GM18858 (cell line): ENCODE measurements around the gene PBX3.

Experiments used
- ATAC-seq: cut with Tn5 transposase; IDR thresholded peaks from one replicate; pipeline ENCODE4 v1.9.1; 2021; ENCODE audit not compliant: unreplicated experiment

Gene PBX3

GRCh38 chr9:125932012-125932411 lies 184.8 kb downstream of the PBX3 start:
- ATAC-seq: no peak

DNA sequence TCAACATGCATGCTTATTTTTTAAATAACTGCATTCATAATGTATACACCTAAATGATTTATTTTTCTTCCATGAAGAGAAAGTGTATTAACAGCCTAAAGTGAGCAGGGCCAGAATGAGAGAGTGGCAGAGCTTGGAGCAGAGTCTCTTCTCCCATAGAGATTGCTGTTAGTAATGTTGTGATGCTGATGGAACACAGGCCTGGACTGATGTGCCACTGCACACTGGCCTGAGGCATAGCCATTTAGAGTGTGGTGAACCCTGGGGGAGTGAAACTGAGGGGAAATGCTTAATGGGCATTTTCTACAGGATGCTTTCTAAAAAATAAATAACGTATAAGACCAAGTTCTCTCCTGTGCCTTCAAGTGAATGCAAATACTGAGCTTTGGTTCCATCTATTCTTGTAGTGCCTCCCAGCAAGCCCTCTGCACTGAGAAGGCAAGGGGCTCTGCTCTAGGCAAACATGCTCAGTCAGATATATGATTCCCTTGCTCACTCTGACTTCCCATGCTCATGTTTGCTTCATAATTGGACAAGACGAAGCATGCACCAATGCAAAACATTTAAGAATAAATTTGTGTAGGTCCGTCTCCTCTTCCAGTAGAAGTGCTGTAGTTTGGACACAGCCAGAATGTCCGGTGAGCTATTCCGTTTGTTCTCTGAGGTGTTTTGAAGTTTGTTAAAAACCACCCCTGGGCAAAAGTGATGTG lies 185.7 kb downstream of the PBX3 start:
- no peak for ATAC-seq

- no peak for ATAC-seq
These were observed 195.0 kb downstream of the PBX3 start for GRCh38 chr9:125942125-125942524.

DNA sequence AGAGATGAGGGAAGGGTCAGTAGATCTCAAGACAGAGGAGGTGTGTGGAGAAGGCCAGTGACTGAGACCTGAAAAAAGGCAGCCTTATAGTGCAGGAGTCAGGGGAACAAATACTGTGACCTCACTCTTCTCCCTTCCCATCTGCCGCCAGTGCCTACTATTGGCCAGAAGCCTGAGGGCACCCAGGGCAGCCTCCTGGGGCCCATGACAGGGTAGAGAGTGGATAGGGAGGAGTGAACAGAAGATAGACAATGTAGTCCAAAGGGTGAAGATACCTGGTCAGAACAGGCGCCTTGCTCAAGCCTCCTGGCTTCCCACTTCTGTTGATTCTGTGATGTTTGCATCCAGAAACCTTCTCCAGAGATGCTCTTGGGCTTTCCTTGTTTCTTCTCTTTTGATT lies 196.7 kb downstream of the PBX3 start:
- ATAC-seq: no peak

DNA sequence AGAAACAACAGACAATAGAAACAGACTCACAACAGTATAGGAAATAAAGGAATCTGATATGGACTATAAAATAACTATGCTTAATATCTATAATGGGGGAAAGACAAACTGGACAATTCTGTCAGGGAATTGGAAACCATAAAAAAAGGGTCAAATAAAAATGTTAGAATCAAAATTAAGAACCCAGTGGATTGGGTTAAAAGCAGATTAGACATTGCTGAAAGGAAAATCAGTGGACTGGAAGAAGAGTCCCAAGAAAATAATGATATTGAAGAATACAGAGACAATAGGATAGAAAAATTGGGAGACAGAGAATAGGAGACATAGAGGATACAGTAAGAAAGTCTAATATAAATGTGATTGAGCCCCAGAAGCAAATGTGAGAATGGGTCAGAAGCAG lies 199.2 kb downstream of the PBX3 start:
- ATAC-seq: no peak

GRCh38 chr9:125948887-125949596 lies 201.9 kb downstream of the PBX3 start:
- no peak for ATAC-seq

GRCh38 chr9:125949703-125950460 lies 202.7 kb downstream of the PBX3 start:
- no peak for ATAC-seq

GRCh38 chr9:125950880-125951471 lies 203.8 kb downstream of the PBX3 start:
- no peak for ATAC-seq

DNA sequence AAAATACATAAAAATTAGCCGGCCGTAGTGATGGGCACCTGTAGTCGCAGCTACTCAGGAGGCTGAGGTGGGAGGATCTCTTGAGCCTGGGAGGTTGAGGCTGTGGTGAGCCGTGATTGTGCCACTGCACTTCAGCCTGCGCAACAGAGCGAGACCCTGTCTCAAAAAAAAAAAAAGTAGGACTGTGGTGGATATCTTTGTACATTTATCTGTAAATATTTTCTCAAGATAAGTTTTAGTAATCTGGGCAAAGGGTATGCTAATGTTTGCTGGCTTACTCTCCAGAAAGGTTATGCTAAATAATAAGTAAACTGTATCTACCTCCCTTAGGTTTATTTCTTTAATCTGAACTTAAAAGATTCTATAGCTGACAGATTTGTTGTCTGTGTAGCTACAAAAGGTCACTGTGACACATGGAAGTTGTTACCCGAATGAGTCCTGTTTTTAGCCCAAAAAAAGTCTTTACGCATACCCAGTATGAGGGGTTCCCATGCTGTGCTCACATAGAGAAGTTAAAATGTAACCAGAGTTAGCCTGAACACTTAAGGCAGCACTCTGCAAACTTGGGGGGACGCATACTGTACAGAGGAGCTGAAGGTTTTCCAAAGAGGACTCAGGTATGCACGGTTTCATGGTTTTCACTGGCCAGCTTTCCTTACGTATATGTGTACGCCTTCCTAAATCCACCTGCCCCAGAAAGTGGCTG lies 206.3 kb downstream of the PBX3 start:
- no peak for ATAC-seq

DNA sequence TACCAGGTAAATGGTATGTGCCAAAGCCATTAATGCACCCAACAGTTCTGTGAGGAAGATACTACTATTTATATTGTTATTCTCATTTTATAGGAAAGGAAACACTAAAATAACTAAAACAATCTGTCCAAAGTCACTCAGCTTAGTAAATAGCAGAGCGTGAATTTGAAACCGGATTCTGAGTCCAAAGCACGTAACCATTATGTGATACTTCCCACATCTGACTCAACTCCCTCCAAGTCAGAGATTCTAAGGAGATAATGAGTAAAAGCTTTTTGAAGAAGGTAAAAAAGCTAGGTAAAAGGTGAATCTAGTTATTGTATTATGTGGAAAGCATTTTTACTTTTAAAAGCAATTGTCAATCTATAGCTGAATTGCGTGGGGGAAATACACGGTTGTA lies 208.9 kb downstream of the PBX3 start:
- no peak for ATAC-seq

- ATAC-seq: no peak
These were observed 212.1 kb downstream of the PBX3 start for GRCh38 chr9:125959315-125959714.

GRCh38 chr9:125959951-125960619 lies 212.9 kb downstream of the PBX3 start:
- ATAC-seq: no peak

GRCh38 chr9:125960626-125961025 lies 213.5 kb downstream of the PBX3 start:
- no peak for ATAC-seq

DNA sequence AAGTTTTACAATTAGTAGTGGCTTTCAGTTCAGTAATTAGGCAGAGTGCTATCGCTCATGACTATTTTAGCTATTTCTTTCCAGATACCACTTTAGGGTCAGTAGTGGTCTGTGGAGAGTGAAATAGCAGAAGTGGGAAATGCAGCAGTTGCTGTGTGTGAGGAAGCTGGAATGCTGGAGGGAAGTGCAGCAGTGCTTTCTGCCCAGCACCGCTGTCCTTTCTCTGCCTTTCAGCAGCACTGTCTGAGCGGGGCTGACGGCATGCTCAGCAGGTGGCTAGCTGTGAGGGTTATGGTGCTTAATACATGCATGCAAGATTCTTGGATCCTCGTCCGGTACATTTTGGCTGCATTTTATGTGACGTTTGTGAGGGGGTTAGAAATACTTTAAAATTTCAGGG lies 213.9 kb downstream of the PBX3 start:
- no peak for ATAC-seq

GRCh38 chr9:125963932-125964331 lies 216.8 kb downstream of the PBX3 start:
- no peak for ATAC-seq

DNA sequence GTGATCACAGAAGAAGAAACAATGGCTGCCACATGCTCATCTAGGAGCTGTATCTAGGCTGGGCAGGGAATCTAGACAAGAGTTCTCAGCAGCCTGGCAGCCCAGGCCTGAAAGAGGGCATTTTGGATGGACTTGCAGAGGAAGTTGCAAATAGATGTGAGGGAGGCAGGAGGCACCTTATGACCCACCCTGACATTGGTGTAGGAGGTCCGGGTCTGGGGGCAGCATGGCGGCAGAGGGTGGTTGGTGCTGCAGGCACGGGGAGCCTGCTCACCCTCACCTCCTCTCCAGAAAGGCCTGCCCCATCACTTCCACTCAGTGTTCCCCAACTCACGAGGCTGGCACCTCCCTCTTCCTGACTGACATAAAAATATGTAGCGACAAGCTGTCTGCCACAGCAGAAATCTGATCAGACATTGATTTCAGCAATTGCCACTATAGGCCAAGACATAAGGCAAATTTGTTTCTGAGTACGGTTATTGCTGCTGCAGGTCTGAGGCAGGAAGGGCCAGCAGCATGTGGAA lies 217.6 kb downstream of the PBX3 start:
- ATAC-seq: no peak

DNA sequence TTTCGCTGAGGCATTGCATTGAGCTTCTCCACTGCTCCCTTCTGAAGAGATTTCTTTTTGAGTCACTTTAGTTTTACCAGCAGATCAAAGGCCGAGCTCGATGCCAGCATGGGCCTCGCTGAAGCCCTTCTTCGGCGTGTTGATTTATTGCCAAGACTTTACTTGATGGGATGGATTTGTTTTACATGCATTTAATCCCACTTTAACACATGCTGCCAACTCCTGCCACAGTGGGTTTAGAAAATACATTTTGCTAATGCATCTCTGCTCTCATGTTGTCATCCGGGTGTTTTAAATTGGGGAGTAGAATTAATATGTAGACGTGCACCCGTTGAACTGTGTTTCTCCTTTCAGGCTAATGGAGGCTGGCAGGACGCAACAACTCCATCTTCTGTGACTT lies 218.3 kb downstream of the PBX3 start:
- no peak for ATAC-seq

GRCh38 chr9:125966466-125966865 lies 219.3 kb downstream of the PBX3 start:
- no peak for ATAC-seq

- no peak for ATAC-seq
These were observed 220.0 kb downstream of the PBX3 start for GRCh38 chr9:125966959-125967711.
